ENCODE data around the gene PTPRN2. TPM values are rescaled to one million over a fixed set of nuclear protein-coding genes. Genes with fewer than 3 reads are reported as not detected.
A peak's percentile ranks its signal among the peaks of the same experiment; 100 is the strongest.
"Not testable (repeated sequence)": the region's sequence is repeated elsewhere in the genome, so short reads cannot be mapped to it uniquely, and the experiment has no call there.

The PTPRN2 gene
- total and polyA plus RNA-seq, 5 experiments from 2014 or later = 0.69 to 1.5 (median 0.99) TPM

DNA sequence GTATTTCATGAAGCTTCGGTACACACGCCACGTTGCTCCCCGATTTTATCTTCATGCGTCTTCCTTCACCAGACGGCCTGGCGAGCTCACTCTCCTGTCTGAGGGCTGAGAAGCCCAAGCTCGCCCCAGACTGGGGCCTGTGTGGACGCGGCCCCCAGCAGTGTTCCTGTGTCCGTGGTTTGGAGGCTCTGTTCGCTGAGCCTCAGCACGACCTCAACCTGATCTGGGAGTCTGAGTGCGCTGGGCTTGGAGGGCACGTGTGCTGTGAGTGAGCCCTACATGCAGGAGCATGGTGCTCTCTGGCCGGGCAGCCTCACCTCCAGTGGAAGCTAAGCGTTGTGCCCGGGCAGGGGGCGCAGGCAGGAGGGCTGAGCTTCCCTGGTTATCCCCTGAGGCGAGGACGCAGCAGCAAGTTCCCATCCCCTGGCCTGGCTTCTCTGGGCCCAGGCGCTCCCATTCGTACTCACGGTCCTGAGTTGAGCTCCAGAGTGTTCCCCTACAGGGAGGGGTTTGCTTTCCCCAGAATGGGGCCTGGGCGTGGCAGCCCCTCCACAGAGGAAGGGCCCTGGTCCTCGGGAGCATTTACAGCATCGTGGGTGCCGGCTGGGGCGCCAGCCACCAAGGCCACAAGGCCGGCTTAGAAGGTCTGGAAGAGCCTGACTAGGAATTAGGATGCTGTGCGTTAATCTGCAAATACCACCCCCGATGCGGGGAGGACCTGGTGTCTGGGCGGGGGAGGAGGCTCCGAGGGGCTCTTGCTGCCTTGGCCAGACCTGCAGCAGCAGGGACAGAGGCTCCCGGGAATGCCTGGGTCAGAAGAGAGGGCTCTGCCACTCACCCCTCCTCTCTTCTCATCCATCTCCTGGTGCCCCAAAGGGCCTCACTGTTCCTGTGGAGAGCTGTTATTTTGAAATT is 850.2 kb downstream of the PTPRN2 start:
- POLR2A ChIA-PET = no interaction called here
- Mint-ChIP-seq H3K36me3 (no peaks in the 10 kb centered on the region), H3K4me3 (no peak overlapping the region), H3K27ac (no peak overlapping the region), H3K27me3 (peaks cover 3 to 30% (median 24%) of the 10 kb centered on the region in 5 donors), H3K9me3 (no peaks in the 10 kb centered on the region), H3K4me1 (peaks cover 0 to 3% (median under 1%) of the 10 kb centered on the region in 4 donors)
- no peak for ATAC-seq
- DNase-seq = no peak

- Mint-ChIP-seq H3K27me3 (peaks cover 2 to 28% (median 16%) of the 10 kb centered on the region in 5 donors), H3K36me3 (no peaks in the 10 kb centered on the region), H3K9me3 (no peaks in the 10 kb centered on the region), H3K27ac (no peak overlapping the region), H3K4me1 (peaks cover 0 to 3% (median under 1%) of the 10 kb centered on the region in 4 donors), H3K4me3 (no peak overlapping the region)
- DNase-seq = no peak
- no peak for ATAC-seq
- POLR2A ChIA-PET = no interaction called here
Observed at GRCh38 chr7:157736341-157736740, 851.3 kb downstream of the PTPRN2 start.

DNA sequence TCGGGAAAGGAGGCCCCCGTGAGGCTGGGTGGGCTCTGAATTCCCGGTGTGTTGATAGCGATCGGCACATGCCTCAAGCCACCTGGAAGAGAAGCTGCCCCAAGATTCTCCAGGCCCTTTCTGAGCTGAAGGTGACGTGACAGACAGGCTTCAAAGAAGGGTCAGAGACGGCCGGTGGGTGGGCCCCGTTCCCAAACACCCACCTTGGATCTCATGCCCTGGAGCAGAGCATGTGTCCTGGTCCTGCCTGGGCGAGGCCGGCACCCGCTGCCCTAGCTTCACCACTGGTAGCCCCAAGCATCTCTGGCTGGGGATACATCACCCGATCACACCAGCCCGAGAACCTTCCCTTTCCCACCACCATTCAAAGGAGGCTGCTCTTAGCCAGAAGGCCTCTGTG is 851.8 kb downstream of the PTPRN2 start:
- no peaks in the 10 kb centered on the region for H3K36me3 Mint-ChIP-seq
- no peak overlapping the region for H3K27ac Mint-ChIP-seq
- H3K4me1 Mint-ChIP-seq = peaks cover 0 to 3% (median under 1%) of the 10 kb centered on the region in 4 donors
- H3K4me3 Mint-ChIP-seq = no peak overlapping the region
- POLR2A ChIA-PET = no interaction called here
- H3K9me3 Mint-ChIP-seq = no peaks in the 10 kb centered on the region
- ATAC-seq (no peak), DNase-seq (no peak)
- H3K27me3 Mint-ChIP-seq = peaks cover 1 to 26% (median 15%) of the 10 kb centered on the region in 5 donors

DNA sequence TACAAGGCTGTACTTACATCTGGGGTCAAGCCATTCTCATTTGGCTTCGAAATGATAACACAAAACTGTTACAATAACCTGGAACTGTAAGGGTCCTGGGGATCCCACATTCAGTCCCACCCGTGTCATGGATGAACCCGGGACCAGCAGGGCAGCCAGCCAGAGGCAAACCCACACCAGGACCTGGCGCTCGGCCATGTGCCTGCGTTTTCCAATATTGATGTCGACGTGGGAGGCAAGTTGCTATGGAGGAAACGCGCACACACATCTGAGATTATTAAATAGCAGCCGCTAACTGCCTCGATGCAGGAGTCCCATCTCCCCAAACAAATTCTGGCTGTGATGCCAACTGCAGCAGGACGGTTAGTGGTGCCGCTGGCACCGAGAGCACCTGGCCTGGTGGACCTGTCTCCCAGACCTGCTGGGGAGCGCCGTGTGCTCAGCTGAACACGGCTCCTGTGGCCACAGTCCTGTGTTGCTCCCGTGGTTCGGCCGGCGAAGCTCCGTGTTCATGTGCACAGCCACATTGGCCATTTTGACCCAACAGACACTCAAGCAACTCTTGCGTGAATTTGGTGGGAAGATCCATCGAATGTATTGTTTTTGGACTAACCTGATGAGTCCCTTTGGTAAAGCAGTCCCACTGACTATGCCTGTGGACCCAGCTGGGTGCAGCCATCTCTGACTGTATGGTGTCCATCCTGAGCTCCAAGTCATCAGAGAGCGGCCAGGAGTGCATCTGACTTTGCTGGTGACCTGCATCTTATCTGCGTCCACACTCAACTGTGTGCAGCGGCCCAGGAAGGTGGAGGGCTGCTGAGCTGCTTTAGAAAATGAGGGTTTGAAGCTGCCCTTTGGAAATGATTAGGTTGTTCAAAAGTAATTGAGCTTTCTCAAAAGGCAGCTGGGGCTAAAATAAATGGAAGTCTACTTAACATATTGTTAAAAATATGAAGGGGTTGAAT is 852.7 kb downstream of the PTPRN2 start:
- no peak overlapping the region for H3K4me3 Mint-ChIP-seq
- no peak overlapping the region for H3K27ac Mint-ChIP-seq
- H3K9me3 Mint-ChIP-seq = no peaks in the 10 kb centered on the region
- no peaks in the 10 kb centered on the region for H3K36me3 Mint-ChIP-seq
- H3K27me3 Mint-ChIP-seq = peaks cover 1 to 26% (median 15%) of the 10 kb centered on the region in 5 donors
- no peak for DNase-seq
- no peak for ATAC-seq
- peaks cover 0 to 3% (median under 1%) of the 10 kb centered on the region in 4 donors for H3K4me1 Mint-ChIP-seq
- POLR2A ChIA-PET = no interaction called here

DNA sequence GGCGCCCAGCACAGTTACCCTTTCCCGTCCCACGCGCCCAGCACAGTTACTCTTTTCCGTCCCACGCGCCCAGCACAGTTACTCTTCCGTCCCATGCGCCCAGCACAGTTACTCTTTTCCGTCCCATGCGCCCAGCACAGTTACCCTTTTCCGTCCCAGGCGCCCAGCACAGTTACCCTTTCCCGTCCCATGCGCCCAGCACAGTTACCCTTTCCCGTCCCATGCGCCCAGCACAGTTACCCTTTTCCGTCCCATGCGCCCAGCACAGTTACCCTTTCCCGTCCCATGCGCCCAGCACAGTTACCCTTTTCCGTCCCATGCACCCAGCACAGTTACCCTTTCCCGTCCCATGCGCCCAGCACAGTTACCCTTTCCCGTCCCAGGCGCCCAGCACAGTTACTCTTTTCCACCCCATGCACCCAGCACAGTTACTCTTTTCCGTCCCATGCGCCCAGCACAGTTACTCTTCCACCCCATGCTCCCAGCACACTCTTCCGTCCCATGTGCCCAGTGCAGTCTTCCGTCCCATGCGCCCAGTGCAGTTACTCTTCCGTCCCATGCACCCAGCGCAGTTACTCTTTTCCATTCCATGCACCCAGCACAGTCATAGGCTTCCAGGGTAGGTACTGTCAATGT is 853.7 kb downstream of the PTPRN2 start:
- ATAC-seq, H3K9me3 Mint-ChIP-seq, H3K36me3 Mint-ChIP-seq, H3K27ac Mint-ChIP-seq, H3K4me1 Mint-ChIP-seq, POLR2A ChIA-PET, DNase-seq: not testable (repeated sequence)
- Mint-ChIP-seq H3K4me3 (peak overlapping the region in 1 of 10 donors; percentile 32), H3K27me3 (peaks cover 1 to 21% (median 11%) of the 10 kb centered on the region in 5 donors)

GRCh38 chr7:157731126-157731525 is 856.5 kb downstream of the PTPRN2 start:
- no peaks in the 10 kb centered on the region for H3K9me3 Mint-ChIP-seq
- H3K4me3 Mint-ChIP-seq = no peak overlapping the region
- no peak overlapping the region for H3K27ac Mint-ChIP-seq

GRCh38 chr7:157730614-157731013 is 857.0 kb downstream of the PTPRN2 start:
- Mint-ChIP-seq H3K4me3 (no peak overlapping the region), H3K4me1 (peaks cover 0 to 3% (median 0%) of the 10 kb centered on the region in 4 donors), H3K9me3 (no peaks in the 10 kb centered on the region), H3K27me3 (peaks cover 0 to 11% (median 3%) of the 10 kb centered on the region in 5 donors), H3K36me3 (no peaks in the 10 kb centered on the region), H3K27ac (no peak overlapping the region)
- DNase-seq = no peak
- ATAC-seq = no peak
- POLR2A ChIA-PET = no interaction called here

More at GRCh38 chr7:157731126-157731525, 856.5 kb downstream of the PTPRN2 start:
- ATAC-seq = no peak
- peaks cover 0 to 3% (median 0%) of the 10 kb centered on the region in 4 donors for H3K4me1 Mint-ChIP-seq
- H3K36me3 Mint-ChIP-seq = no peaks in the 10 kb centered on the region
- POLR2A ChIA-PET = no interaction called here
- H3K27me3 Mint-ChIP-seq = peaks cover 0 to 11% (median 3%) of the 10 kb centered on the region in 5 donors
- no peak for DNase-seq

DNA sequence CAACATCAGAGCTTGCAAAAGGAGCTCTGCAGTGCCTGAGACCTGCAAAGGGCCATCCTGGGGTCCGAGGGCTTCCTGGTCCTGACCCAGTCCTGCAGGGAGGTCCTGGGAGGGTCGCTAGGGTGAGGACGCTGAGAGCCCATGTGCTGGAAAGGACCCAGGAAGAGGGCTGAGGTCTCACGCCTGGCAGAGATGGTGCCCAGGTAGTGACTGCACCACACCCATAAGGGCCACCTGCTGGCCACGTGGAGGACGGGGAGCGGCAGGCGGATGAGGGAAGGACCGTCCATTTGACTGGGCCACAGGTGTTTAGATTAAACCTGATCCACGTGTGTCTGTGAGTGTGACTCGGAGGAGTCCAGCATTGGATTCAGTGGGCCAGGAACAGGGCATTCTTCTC is 858.1 kb downstream of the PTPRN2 start:
- H3K36me3 Mint-ChIP-seq = no peaks in the 10 kb centered on the region
- H3K4me3 Mint-ChIP-seq = no peak overlapping the region
- H3K9me3 Mint-ChIP-seq = no peaks in the 10 kb centered on the region
- DNase-seq = no peak
- peaks cover under 1 to 11% (median 3%) of the 10 kb centered on the region in 5 donors for H3K27me3 Mint-ChIP-seq
- ATAC-seq = no peak
- H3K27ac Mint-ChIP-seq = no peak overlapping the region
- H3K4me1 Mint-ChIP-seq = peaks cover 0 to 3% (median 0%) of the 10 kb centered on the region in 4 donors
- POLR2A ChIA-PET = interaction anchor here (0.7 kb wide), 1 partner anchor 13 kb away, joined by 3 read pairs; no protein-coding TSS in a partner anchor

- no peak overlapping the region for H3K4me3 Mint-ChIP-seq
- H3K27ac Mint-ChIP-seq = no peak overlapping the region
- POLR2A ChIA-PET = no interaction called here
- no peak for DNase-seq
- peaks cover 9 to 24% (median 11%) of the 10 kb centered on the region in 5 donors for H3K27me3 Mint-ChIP-seq
- H3K36me3 Mint-ChIP-seq = no peaks in the 10 kb centered on the region
- H3K4me1 Mint-ChIP-seq = peaks cover 0 to 2% (median 0%) of the 10 kb centered on the region in 4 donors
- no peak for ATAC-seq
- no peaks in the 10 kb centered on the region for H3K9me3 Mint-ChIP-seq
Observed at GRCh38 chr7:157727964-157728615, 859.5 kb downstream of the PTPRN2 start.

GRCh38 chr7:157726764-157727163 is 860.9 kb downstream of the PTPRN2 start:
- POLR2A ChIA-PET = no interaction called here
- Mint-ChIP-seq H3K4me3 (no peak overlapping the region), H3K9me3 (no peaks in the 10 kb centered on the region), H3K27ac (no peak overlapping the region), H3K27me3 (peaks cover 9 to 26% (median 14%) of the 10 kb centered on the region in 5 donors), H3K4me1 (peaks cover 0 to 2% (median 0%) of the 10 kb centered on the region in 4 donors), H3K36me3 (peaks cover 0 to 2% (median 0%) of the 10 kb centered on the region in 3 donors)
- ATAC-seq (no peak), DNase-seq (no peak)

- H3K4me3 Mint-ChIP-seq, H3K9me3 Mint-ChIP-seq, ATAC-seq, H3K27ac Mint-ChIP-seq, H3K4me1 Mint-ChIP-seq, H3K36me3 Mint-ChIP-seq, DNase-seq, POLR2A ChIA-PET: not testable (repeated sequence)
- H3K27me3 Mint-ChIP-seq = peaks cover 9 to 26% (median 14%) of the 10 kb centered on the region in 5 donors
Observed at GRCh38 chr7:157725312-157725711, 862.3 kb downstream of the PTPRN2 start.

DNA sequence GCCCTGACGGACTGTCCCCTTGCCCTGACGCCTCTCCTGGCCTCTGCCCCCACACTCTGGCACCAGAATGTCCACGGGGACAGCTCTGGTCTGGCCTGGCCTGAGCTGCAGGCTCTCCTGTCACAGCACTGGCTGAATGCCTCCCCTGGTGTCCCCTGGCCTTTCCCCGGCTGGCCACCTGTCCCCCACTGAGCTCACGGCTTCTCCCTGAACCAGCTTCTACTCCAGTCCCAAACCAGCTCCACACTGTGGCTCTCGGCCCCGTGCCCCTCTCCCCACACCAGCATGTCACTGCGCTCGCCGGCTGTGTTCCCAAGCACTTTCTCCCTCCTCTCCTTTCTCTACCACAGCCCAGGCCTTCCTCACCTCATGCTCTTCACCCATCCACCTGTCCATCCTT is 864.4 kb downstream of the PTPRN2 start:
- H3K4me1 Mint-ChIP-seq = peaks cover 0 to 2% (median 0%) of the 10 kb centered on the region in 4 donors
- POLR2A ChIA-PET = interaction anchor here (0.6 kb wide), 1 partner anchor 235 kb away, joined by 3 read pairs; no protein-coding TSS in a partner anchor
- no peak overlapping the region for H3K4me3 Mint-ChIP-seq
- H3K27me3 Mint-ChIP-seq = peaks cover 9 to 29% (median 14%) of the 10 kb centered on the region in 5 donors
- ATAC-seq (no peak), DNase-seq (no peak)
- H3K27ac Mint-ChIP-seq = peak overlapping the region in 1 of 10 donors; percentile 26
- no peaks in the 10 kb centered on the region for H3K9me3 Mint-ChIP-seq
- peaks cover 0 to 2% (median 0%) of the 10 kb centered on the region in 3 donors for H3K36me3 Mint-ChIP-seq

All from naive thymus-derived CD8-positive, alpha-beta T cell (primary cell).